ENCODE measurements around the gene IDH2. TPM values are rescaled to one million over a fixed set of nuclear protein-coding genes. Genes with fewer than 3 reads are reported as not detected.

Gene IDH2
- total RNA-seq, 1 experiment from 2014 or later = 93.4 TPM

DNA sequence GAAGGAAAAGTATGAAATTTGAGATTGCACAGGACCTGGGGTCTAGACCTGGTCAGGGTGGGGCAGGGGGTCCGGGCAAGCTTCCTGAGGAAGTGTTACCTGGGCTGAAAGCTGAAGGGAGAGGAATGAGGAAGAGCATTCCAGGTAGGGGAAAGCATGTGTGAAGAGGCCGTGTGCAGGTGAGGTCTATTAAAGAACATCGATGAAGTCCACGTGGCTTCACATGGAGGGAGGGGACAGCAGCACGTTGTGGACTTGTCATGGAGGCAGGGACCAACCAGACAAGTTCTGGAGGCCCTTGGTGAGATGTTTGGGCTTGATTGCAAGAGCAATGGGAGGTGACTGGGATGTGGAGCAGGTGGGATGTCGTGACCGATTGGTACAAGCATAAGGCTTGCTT is 47.1 kb downstream of the IDH2 start:
- peaks cover 48% of the 10 kb centered on the region for H3K4me1 ChIP-seq (ENCODE audit: low read length)
- peaks cover 63% of the 10 kb centered on the region for H3K79me2 ChIP-seq (ENCODE audit: low read length)
- no peak overlapping the region for H3K9ac ChIP-seq (ENCODE audit: low read length)
- no peaks in the 10 kb centered on the region for H3K9me2 ChIP-seq (replicated peaks; ENCODE audit: insufficient read depth, low read length)
- no peaks in the 10 kb centered on the region for H3K27me3 ChIP-seq (ENCODE audit: low read length)
- H3K4me2 ChIP-seq (ENCODE audit: low read depth, low read length, poor library complexity, severe bottlenecking) = no peak overlapping the region
- H3K27ac ChIP-seq (ENCODE audit: low read length) = peak overlapping the region; percentile 41; the same call in 1 of the 2 replicates
- H3K9me3 ChIP-seq (ENCODE audit: low read length) = no peaks in the 10 kb centered on the region
- no peaks in the 10 kb centered on the region for H3K36me3 ChIP-seq (ENCODE audit: insufficient read depth, low read length)
- H4K20me1 ChIP-seq (ENCODE audit: insufficient read depth, low read depth, low read length) = no peaks in the 10 kb centered on the region
- no peak overlapping the region for H3K4me3 ChIP-seq (ENCODE audit: low read length)
- H2AFZ ChIP-seq (ENCODE audit: low read length) = no peak overlapping the region
- no peak for DNase-seq

DNA sequence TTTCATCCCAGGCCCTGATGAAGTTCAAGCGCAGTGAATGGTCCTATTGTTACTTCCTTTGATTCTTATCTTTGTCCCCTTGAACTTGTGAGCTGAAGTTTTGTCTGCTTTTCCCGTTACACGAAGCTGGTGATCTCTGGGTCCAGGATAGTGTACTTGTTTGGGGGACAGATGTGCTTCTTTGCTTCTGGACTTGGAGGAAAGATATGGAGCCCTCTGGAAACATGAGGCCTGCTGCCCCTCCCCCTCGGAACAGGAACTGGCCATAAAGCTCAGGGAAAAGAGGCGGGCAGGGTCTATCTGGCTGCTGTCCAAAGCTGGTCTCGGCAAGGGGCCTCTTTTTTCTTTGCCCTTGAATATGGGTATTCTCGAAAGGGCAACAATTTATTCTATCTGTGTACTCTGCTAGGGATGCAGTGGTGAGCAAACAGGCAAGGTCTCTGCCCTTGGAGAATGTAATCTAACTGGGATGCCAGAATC is 47.6 kb downstream of the IDH2 start:
- Histone ChIP-seq H3K27me3 (ENCODE audit: low read length) (no peaks in the 10 kb centered on the region), H3K4me1 (ENCODE audit: low read length) (peaks cover 42% of the 10 kb centered on the region), H4K20me1 (ENCODE audit: insufficient read depth, low read depth, low read length) (no peaks in the 10 kb centered on the region), H3K4me3 (ENCODE audit: low read length) (no peak overlapping the region), H3K9ac (ENCODE audit: low read length) (no peak overlapping the region), H3K79me2 (ENCODE audit: low read length) (peaks cover 67% of the 10 kb centered on the region), H3K27ac (ENCODE audit: low read length) (peak overlapping the region; percentile 41; the same call in 1 of the 2 replicates), H3K9me2 (replicated peaks; ENCODE audit: insufficient read depth, low read length) (no peaks in the 10 kb centered on the region), H3K4me2 (ENCODE audit: low read depth, low read length, poor library complexity, severe bottlenecking) (no peak overlapping the region), H3K36me3 (ENCODE audit: insufficient read depth, low read length) (no peaks in the 10 kb centered on the region), H3K9me3 (ENCODE audit: low read length) (no peaks in the 10 kb centered on the region), H2AFZ (ENCODE audit: low read length) (no peak overlapping the region)
- no peak for DNase-seq

DNA sequence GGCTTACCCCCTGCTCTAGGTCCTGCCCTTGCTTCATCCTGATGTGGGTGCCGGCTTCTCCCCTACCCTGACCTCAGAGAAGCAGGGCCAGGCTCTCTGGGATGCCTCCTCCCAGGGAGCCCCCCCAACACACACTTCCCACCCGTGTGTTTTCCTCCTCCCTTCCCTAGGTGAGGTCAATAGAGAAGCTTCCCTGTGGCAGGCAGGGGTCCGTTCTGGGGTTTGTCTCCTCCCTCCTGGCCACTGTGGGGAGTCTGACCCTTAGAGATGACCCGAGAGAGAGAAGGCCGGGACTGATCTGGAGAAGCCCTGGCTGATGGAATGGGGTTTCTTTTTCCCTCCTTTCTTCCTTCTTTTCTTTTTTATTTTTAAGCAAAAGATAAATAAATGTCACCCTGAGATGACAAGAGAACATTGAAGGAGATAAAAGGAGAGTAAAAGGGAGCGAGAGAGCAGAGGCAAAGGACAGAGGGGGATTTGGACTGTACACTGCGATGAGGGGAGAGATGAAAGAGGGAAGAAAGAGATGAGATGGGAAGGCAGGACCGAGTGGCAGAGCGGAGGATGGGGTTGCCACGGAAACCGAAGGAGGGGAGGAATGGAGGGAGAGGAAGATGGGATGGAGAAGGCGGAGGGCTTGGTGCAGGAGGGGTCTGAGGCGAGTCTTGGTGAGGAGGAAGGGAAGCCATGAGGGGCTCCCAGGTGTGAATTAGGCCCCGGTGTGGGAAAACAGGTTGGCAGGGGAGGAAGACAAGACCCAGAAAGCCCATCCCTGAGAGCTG is 48.4 kb downstream of the IDH2 start:
- H3K9ac ChIP-seq (ENCODE audit: low read length) = no peak overlapping the region
- peaks cover 37% of the 10 kb centered on the region for H3K4me1 ChIP-seq (ENCODE audit: low read length)
- H3K9me2 ChIP-seq (replicated peaks; ENCODE audit: insufficient read depth, low read length) = no peaks in the 10 kb centered on the region
- H3K4me3 ChIP-seq (ENCODE audit: low read length) = no peak overlapping the region
- no peaks in the 10 kb centered on the region for H3K27me3 ChIP-seq (ENCODE audit: low read length)
- H3K27ac ChIP-seq (ENCODE audit: low read length) = peak overlapping the region; percentile 22; the same call in 1 of the 2 replicates
- peaks cover 71% of the 10 kb centered on the region for H3K79me2 ChIP-seq (ENCODE audit: low read length)
- no peak overlapping the region for H3K4me2 ChIP-seq (ENCODE audit: low read depth, low read length, poor library complexity, severe bottlenecking)
- no peaks in the 10 kb centered on the region for H4K20me1 ChIP-seq (ENCODE audit: insufficient read depth, low read depth, low read length)
- no peaks in the 10 kb centered on the region for H3K9me3 ChIP-seq (ENCODE audit: low read length)
- no peaks in the 10 kb centered on the region for H3K36me3 ChIP-seq (ENCODE audit: insufficient read depth, low read length)
- no peak overlapping the region for H2AFZ ChIP-seq (ENCODE audit: low read length)
- no peak for DNase-seq

DNA sequence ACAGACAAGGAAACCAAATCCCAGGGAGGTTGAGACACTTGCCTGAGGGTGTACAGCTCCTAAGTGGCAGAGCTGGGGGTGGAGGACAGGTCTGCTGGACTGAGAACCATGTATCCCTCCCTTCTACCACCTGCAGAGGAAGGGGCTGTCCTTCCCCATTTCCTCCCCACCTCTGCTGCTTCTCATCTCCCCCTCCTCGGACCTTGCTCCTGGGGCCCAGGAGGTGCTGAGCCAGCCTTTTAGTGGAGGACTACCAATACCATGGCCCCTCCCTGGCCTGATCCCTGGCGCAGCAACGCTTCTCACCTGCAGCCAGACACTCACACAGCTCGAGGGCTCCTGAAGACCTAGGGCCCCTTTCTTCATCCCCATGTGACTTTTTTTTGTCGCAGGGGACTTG is 50.4 kb downstream of the IDH2 start:
- no peak for DNase-seq
- Histone ChIP-seq H3K9me2 (replicated peaks; ENCODE audit: insufficient read depth, low read length) (no peaks in the 10 kb centered on the region), H4K20me1 (ENCODE audit: insufficient read depth, low read depth, low read length) (no peaks in the 10 kb centered on the region), H3K79me2 (ENCODE audit: low read length) (peaks cover 84% of the 10 kb centered on the region), H3K27me3 (ENCODE audit: low read length) (no peaks in the 10 kb centered on the region), H3K4me1 (ENCODE audit: low read length) (peaks cover 37% of the 10 kb centered on the region), H3K9me3 (ENCODE audit: low read length) (no peaks in the 10 kb centered on the region), H3K27ac (ENCODE audit: low read length) (no peak overlapping the region), H3K36me3 (ENCODE audit: insufficient read depth, low read length) (no peaks in the 10 kb centered on the region), H3K4me3 (ENCODE audit: low read length) (no peak overlapping the region), H2AFZ (ENCODE audit: low read length) (no peak overlapping the region), H3K9ac (ENCODE audit: low read length) (no peak overlapping the region), H3K4me2 (ENCODE audit: low read depth, low read length, poor library complexity, severe bottlenecking) (no peak overlapping the region)

DNA sequence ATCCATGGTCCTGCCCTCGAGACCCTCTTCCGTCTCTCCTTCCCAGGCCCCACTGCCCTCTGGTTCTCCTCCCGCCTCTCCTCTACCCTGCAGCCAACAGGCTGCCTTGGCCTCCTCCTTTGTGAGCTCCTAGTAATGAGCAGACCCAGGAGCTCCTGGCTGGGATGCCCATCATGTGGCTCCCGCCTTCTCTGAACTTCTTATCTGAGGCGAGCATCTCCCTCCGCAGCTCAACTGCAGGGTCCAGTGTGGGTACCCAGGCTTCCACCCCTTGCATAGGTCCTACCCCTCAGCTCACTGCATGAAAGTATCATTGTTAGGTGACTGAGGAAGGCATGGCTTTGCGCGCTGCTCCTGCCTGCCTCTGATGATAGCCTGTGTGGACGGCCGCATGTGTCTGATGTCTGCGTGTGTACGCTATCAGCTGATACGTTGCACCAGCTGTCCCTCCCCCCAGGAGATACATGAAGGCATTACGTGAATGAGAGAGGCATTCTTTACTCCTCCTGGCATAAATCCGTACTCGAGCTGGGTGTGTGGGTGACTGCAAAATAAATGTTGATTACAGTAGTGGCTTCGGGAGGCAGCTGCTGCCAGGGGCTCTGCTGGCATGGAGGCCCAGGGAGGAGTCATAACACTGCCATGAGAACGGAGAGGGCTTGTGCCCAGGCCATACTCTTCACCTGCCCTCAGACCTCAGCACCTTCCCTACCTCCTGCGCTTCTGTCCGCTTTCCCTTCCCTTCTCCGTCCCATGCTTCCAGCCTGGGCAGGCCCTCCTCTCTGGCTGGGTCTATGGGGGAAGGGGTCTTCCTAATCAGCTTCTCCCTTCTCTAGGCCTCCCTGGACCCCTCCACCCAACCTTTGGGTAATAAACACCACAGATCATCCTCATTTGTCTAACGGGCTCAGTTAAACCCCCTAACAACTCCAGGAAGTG is 52.3 kb downstream of the IDH2 start:
- no peak overlapping the region for H3K4me2 ChIP-seq (ENCODE audit: low read depth, low read length, poor library complexity, severe bottlenecking)
- no peak overlapping the region for H3K4me3 ChIP-seq (ENCODE audit: low read length)
- no peak for DNase-seq
- no peaks in the 10 kb centered on the region for H3K27me3 ChIP-seq (ENCODE audit: low read length)
- H3K79me2 ChIP-seq (ENCODE audit: low read length) = peaks cover 88% of the 10 kb centered on the region
- H3K36me3 ChIP-seq (ENCODE audit: insufficient read depth, low read length) = no peaks in the 10 kb centered on the region
- H3K27ac ChIP-seq (ENCODE audit: low read length) = peak overlapping the region; percentile 9; the same call in 1 of the 2 replicates
- no peaks in the 10 kb centered on the region for H3K9me2 ChIP-seq (replicated peaks; ENCODE audit: insufficient read depth, low read length)
- no peak overlapping the region for H2AFZ ChIP-seq (ENCODE audit: low read length)
- H3K9me3 ChIP-seq (ENCODE audit: low read length) = no peaks in the 10 kb centered on the region
- no peaks in the 10 kb centered on the region for H4K20me1 ChIP-seq (ENCODE audit: insufficient read depth, low read depth, low read length)
- no peak overlapping the region for H3K9ac ChIP-seq (ENCODE audit: low read length)
- H3K4me1 ChIP-seq (ENCODE audit: low read length) = peaks cover 50% of the 10 kb centered on the region

DNA sequence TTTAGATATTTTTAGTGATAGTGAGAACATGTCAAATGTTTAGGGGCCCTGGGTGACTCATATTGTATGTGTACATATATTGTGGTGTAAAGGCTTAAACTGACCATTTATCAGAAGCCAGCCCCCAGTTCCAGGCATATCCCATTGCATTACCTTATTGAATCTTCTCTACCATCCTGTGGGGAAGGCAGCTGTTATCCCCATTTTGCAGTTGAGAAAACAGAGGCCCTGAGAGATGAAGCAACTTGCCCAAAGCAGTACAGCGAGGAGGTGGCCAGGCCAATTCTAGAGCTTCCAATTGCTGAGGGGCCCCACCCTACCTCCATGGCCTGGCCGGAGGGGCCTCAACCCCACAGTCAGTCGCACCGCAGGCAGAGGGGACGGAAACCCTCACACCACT is 53.2 kb downstream of the IDH2 start:
- Histone ChIP-seq H2AFZ (ENCODE audit: low read length) (no peak overlapping the region), H4K20me1 (ENCODE audit: insufficient read depth, low read depth, low read length) (no peaks in the 10 kb centered on the region), H3K4me1 (ENCODE audit: low read length) (peaks cover 54% of the 10 kb centered on the region), H3K79me2 (ENCODE audit: low read length) (peaks cover 88% of the 10 kb centered on the region), H3K27ac (ENCODE audit: low read length) (peak overlapping the region; percentile 96), H3K4me3 (ENCODE audit: low read length) (no peak overlapping the region), H3K9me3 (ENCODE audit: low read length) (no peaks in the 10 kb centered on the region), H3K9ac (ENCODE audit: low read length) (no peak overlapping the region), H3K27me3 (ENCODE audit: low read length) (no peaks in the 10 kb centered on the region), H3K4me2 (ENCODE audit: low read depth, low read length, poor library complexity, severe bottlenecking) (no peak overlapping the region), H3K36me3 (ENCODE audit: insufficient read depth, low read length) (no peaks in the 10 kb centered on the region), H3K9me2 (replicated peaks; ENCODE audit: insufficient read depth, low read length) (no peaks in the 10 kb centered on the region)
- DNase-seq = peak; percentile 39

DNA sequence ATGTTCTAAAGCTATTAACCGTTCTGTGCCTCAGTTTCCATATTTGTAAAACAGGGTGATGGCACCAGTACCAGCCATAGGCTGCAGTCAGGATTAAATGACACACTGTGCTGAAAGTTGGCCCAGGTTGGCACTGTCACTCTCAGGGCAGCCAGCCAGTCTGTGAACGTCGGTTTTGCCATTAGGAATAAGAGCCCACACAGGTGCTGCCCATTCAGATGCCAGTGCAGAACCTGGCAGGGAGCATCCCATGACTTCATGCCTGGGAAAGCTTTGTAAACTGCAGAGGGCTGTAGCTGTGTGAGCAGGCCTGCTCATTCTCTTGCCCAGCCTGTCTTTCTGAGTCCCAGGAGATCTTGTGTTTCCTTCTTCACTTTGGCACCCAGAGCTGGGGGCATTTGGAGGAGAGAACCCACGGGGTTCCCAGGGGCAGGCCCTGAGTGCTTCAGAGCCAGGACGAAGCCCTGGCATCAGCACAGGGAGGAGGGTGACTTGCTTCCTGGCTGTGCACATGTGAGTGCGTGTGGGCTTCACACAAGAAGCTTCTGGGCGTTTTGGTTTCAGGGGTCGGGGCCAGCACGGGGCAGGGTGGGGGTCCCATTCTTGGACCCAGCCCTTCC is 54.2 kb downstream of the IDH2 start:
- Histone ChIP-seq H3K27ac (ENCODE audit: low read length) (peak overlapping the region; percentile 96), H3K4me3 (ENCODE audit: low read length) (no peak overlapping the region), H4K20me1 (ENCODE audit: insufficient read depth, low read depth, low read length) (no peaks in the 10 kb centered on the region), H3K9me2 (replicated peaks; ENCODE audit: insufficient read depth, low read length) (no peaks in the 10 kb centered on the region), H3K27me3 (ENCODE audit: low read length) (no peaks in the 10 kb centered on the region), H2AFZ (ENCODE audit: low read length) (no peak overlapping the region), H3K4me2 (ENCODE audit: low read depth, low read length, poor library complexity, severe bottlenecking) (peak overlapping the region; percentile 75), H3K36me3 (ENCODE audit: insufficient read depth, low read length) (no peaks in the 10 kb centered on the region), H3K9me3 (ENCODE audit: low read length) (no peaks in the 10 kb centered on the region), H3K9ac (ENCODE audit: low read length) (peak overlapping the region; percentile 81), H3K79me2 (ENCODE audit: low read length) (peaks cover 88% of the 10 kb centered on the region), H3K4me1 (ENCODE audit: low read length) (peaks cover 60% of the 10 kb centered on the region)
- DNase-seq = peak; percentile 42
